PC-9 (cell line): ENCODE measurements around the gene PLA2G12B. TPM values are rescaled to one million over a fixed set of nuclear protein-coding genes. Genes with fewer than 3 reads are reported as not detected.

Source experiments
- BruUV-seq: library from RNA; stranded (reverse); fragments of 400-500 nt; replicated peaks from 2 replicates; lab custom pipeline; 2021; lab: Mats Ljungman, UMichigan
- CTCF ChIA-PET: fragments of 300-600 bp; sonication (Branson Sonifier 250); formaldehyde crosslinking; loops from one replicate; lab custom pipeline; 2022; ENCODE audit warnings: antibody characterized with exemption; lab: Charles Lee
- POLR2A ChIA-PET: fragments of 300-600 bp; sonication (Branson Sonifier 250); formaldehyde crosslinking; loops from one replicate; lab custom pipeline; 2022; ENCODE audit warnings: antibody characterized with exemption; ENCODE audit not compliant: unreplicated experiment; lab: Charles Lee
- DNase-seq, 2 experiments: peaks; one replicate each; pipeline versions ENCODE4 v3.0.0 to v3.0.0-alpha.2; 2015 to 2022; ENCODE audit warnings: mixed read lengths in 1 of 2
- H2AFZ ChIP-seq: fragments of 200-600 bp; sonication (generic); 2 replicates; pipeline ENCODE4 v1.8.1; 2017; ENCODE audit warnings: antibody characterized with exemption
- H3F3A ChIP-seq: fragments of 200-600 bp; sonication (generic); 2 replicates; pipeline ENCODE4 v1.8.1; 2017; ENCODE audit warnings: antibody characterized with exemption, mild to moderate bottlenecking, low read depth; ENCODE audit not compliant: insufficient read depth
- H3K27ac ChIP-seq: fragments of 200-600 bp; sonication (generic); 2 replicates; pipeline ENCODE4 v1.6.1; 2016; ENCODE audit warnings: mixed run types
- H3K27me3 ChIP-seq: fragments of 200-600 bp; sonication (generic); 2 replicates; pipeline ENCODE4 v1.6.1; 2016; ENCODE audit warnings: low read depth, mixed run types; ENCODE audit not compliant: insufficient read depth
- H3K36me3 ChIP-seq: fragments of 200-600 bp; sonication (generic); 2 replicates; pipeline ENCODE4 v1.6.1; 2016; ENCODE audit warnings: low read depth, mixed run types
- H3K4me1 ChIP-seq: fragments of 200-600 bp; sonication (generic); replicated peaks from 2 replicates; pipeline ENCODE4 v1.6.1; 2016; ENCODE audit warnings: mixed run types; ENCODE audit not compliant: insufficient read depth
- H3K4me2 ChIP-seq: fragments of 200-600 bp; sonication (generic); 2 replicates; pipeline ENCODE4 v1.6.1; 2017; ENCODE audit warnings: mixed run types
- H3K4me3 ChIP-seq: fragments of 200-600 bp; sonication (generic); 2 replicates; pipeline ENCODE4 v1.6.1; 2016; ENCODE audit warnings: mixed run types
- H3K79me2 ChIP-seq: fragments of 200-600 bp; sonication (generic); 2 replicates; pipeline ENCODE4 v1.6.1; 2017; ENCODE audit warnings: low read depth, mixed run types
- H3K9me2 ChIP-seq: fragments of 200-600 bp; sonication (generic); 2 replicates; pipeline ENCODE4 v1.8.1; 2017; ENCODE audit warnings: mild to moderate bottlenecking; ENCODE audit not compliant: insufficient read depth
- H3K9me3 ChIP-seq: fragments of 200-600 bp; sonication (generic); 2 replicates; pipeline ENCODE4 v1.8.1; 2016; ENCODE audit warnings: low read depth; ENCODE audit not compliant: insufficient read depth
- H4K20me1 ChIP-seq: fragments of 200-600 bp; sonication (generic); 2 replicates; pipeline ENCODE4 v1.8.1; 2017; ENCODE audit not compliant: insufficient read depth
- CTCF ChIP-seq: fragments of 200-600 bp; sonication (generic); conservative IDR thresholded peaks from 2 replicates; pipeline ENCODE4 v1.6.1; 2017; ENCODE audit warnings: mixed run types, antibody characterized with exemption, mild to moderate bottlenecking, moderate library complexity
- EZH2 ChIP-seq: fragments of 200-600 bp; sonication (generic); IDR thresholded peaks from 2 replicates; pipeline ENCODE4 v1.8.0; 2017; ENCODE audit warnings: antibody characterized with exemption, low read depth
- intact Hi-C: fragments of 100-400 bp; cut with micrococcal nuclease; formaldehyde crosslinking; loops from one replicate; pipeline ENCODE4 v1.10.0; 2022; ENCODE audit not compliant: unreplicated experiment
- total RNA-seq: library from RNA; stranded (reverse); gene quantifications from 2 replicates; pipeline ENCODE4 v1.2.3, GENCODE V29; 2021

The PLA2G12B gene
- total RNA-seq, 1 experiment from 2014 or later, result not detected

- H4K20me1 ChIP-seq, result no peaks in the 10 kb centered on the region
- no peaks in the 10 kb centered on the region for H3K27me3 ChIP-seq
- no peak overlapping the region for H2AFZ ChIP-seq
- no peaks in the 10 kb centered on the region for H3K79me2 ChIP-seq
- no peaks in the 10 kb centered on the region for H3K36me3 ChIP-seq
- no peaks in the 10 kb centered on the region for H3K4me1 ChIP-seq
- DNase-seq, result no peak
- no peak overlapping the region for H3K4me2 ChIP-seq
- BruUV-seq, result no TSS peak
- POLR2A ChIA-PET, result no interaction called here
- CTCF ChIA-PET, result no interaction called here
- no peak overlapping the region for H3K4me3 ChIP-seq
- H3K9me3 ChIP-seq, result no peaks in the 10 kb centered on the region
- no peak for TF ChIP-seq EZH2
- TF ChIP-seq CTCF, result no peak
- no peaks in the 10 kb centered on the region for H3F3A ChIP-seq
- no peaks in the 10 kb centered on the region for H3K9me2 ChIP-seq
- intact Hi-C loops, result no loop called here
- H3K27ac ChIP-seq, result no peak overlapping the region
These were observed 393 bp downstream of the PLA2G12B start for GRCh38 chr10:72954230-72954595.

GRCh38 chr10:72953687-72954086 is 919 bp downstream of the PLA2G12B start:
- Histone ChIP-seq H3K4me2 (no peak overlapping the region), H3K9me3 (no peaks in the 10 kb centered on the region), H3K4me3 (no peak overlapping the region), H3F3A (no peaks in the 10 kb centered on the region), H3K4me1 (no peaks in the 10 kb centered on the region), H3K27ac (no peak overlapping the region), H3K9me2 (no peaks in the 10 kb centered on the region), H4K20me1 (no peaks in the 10 kb centered on the region), H2AFZ (no peak overlapping the region), H3K27me3 (no peaks in the 10 kb centered on the region), H3K79me2 (no peaks in the 10 kb centered on the region), H3K36me3 (no peaks in the 10 kb centered on the region)
- BruUV-seq, result no TSS peak
- intact Hi-C loops, result no loop called here
- DNase-seq, result no peak
- POLR2A ChIA-PET, result interaction anchor here (0.7 kb wide), 1 partner anchor 10 kb away, joined by 3 read pairs; no protein-coding TSS in a partner anchor
- CTCF ChIA-PET, result no interaction called here
- TF ChIP-seq CTCF (no peak), EZH2 (no peak)

- ChIA-PET CTCF (no interaction called here), POLR2A (no interaction called here)
- BruUV-seq, result no TSS peak
- Histone ChIP-seq H3K4me2 (no peak overlapping the region), H3K4me3 (no peak overlapping the region), H3F3A (no peaks in the 10 kb centered on the region), H2AFZ (no peak overlapping the region), H3K4me1 (no peaks in the 10 kb centered on the region), H4K20me1 (no peaks in the 10 kb centered on the region), H3K79me2 (no peaks in the 10 kb centered on the region), H3K27me3 (no peaks in the 10 kb centered on the region), H3K27ac (no peak overlapping the region), H3K36me3 (no peaks in the 10 kb centered on the region), H3K9me2 (no peaks in the 10 kb centered on the region), H3K9me3 (no peaks in the 10 kb centered on the region)
- no peak for DNase-seq
- TF ChIP-seq EZH2 (no peak), CTCF (no peak)
- intact Hi-C loops, result no loop called here
These were observed 1.9 kb downstream of the PLA2G12B start for GRCh38 chr10:72952642-72953158.
